Adrenal gland (tissue), 5 donors: ENCODE results near the gene RRM2.

Experiments
- CTCF ChIP-seq, 6 experiments: fragments of 450-650 bp in 4 of 6; fragments of 200-600 bp in 2 of 6; sonication (generic) in 1 of 6; IDR thresholded peaks; 1 replicate in 5 of 6; 2 replicates in 1 of 6; pipeline versions ENCODE4 v1.5.1 to v1.8.0; 2016 to 2021; ENCODE audit warnings: antibody characterized with exemption in 6 of 6, mild to moderate bottlenecking in 2 of 6, moderate library complexity in 1 of 6
- POLR2A ChIP-seq, 2 donors: fragments of 450-650 bp; IDR thresholded peaks; one replicate each; pipeline ENCODE4 v1.6.1; 2017; ENCODE audit warnings: antibody characterized with exemption in 2 of 2, mild to moderate bottlenecking in 2 of 2, moderate library complexity in 1 of 2
- donor health status: DM: no; HTN: no; CAD: no.

- TF ChIP-seq CTCF (IDR thresholded peaks at IDR 0.05): no peak
- TF ChIP-seq POLR2A (IDR thresholded peaks at IDR 0.05): no peak
Observed at GRCh38 chr2:10083692-10084211, 38.8 kb upstream of the RRM2 start.
